Glomerular endothelial cell (primary cell): ENCODE data around the gene TPSD1. TPM values are rescaled to one million over a fixed set of nuclear protein-coding genes. Genes with fewer than 3 reads are reported as not detected.
"Not testable (repeated sequence)": the region's sequence is repeated elsewhere in the genome, so short reads cannot be mapped to it uniquely, and the experiment has no call there.

Experiments
- DNase-seq: peaks from one replicate; pipeline ENCODE4 v3.0.0-alpha.2; 2011; ENCODE audit warnings: low read depth, low spot score; ENCODE audit errors: extremely low read depth
- total RNA-seq: library from RNA; depleted of rRNA; stranded (reverse); fragments of >200 nt; gene quantifications from 2 replicates; pipeline ENCODE4 v1.2.3, GENCODE V29; 2015

Gene TPSD1
- not detected in 2 replicates for total RNA-seq

GRCh38 chr16:1255276-1256122, at the start of gene TPSD1:
Gene TPSD1, plus strand, starts transcription at chr16:1256069. Its CDS starts 212 bp downstream, at chr16:1256281.
- not testable (repeated sequence) for DNase-seq

GRCh38 chr16:1206326-1206725, 49.5 kb upstream of the TPSD1 start:
- DNase-seq: no peak

GRCh38 chr16:1206786-1207185, 49.1 kb upstream of the TPSD1 start:
- no peak for DNase-seq

DNA sequence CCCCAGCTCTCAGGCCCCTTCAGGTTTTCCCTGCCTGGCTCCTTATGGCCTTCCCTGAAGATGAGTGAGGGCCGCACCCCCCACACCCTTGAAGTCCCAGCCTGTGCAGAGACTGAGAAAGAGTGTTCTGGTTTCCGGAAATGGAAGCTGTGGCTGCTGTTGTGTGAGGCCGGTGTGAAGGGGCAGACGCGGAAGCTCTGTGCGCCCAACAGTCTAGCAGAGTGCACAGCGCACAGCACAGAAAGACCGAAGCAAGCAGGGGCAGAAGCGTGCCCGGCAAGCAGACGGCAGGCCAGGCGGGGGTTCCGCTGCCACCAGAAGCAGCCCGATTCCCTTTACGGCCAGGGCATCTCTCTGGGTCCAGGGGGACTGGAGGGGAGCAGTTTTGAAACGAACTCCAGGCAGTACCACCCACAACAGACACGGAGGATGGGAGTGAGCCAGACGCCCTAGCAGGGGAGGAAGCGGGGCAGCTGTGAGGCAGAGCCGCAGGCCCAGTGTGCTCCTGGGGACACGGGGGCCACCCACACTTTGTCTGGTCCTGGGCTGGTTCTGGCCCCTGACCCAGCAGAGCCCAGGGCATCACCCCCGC, 47.5 kb upstream of the TPSD1 start:
- no peak for DNase-seq

- DNase-seq: no peak
These were observed 46.8 kb upstream of the TPSD1 start for GRCh38 chr16:1209081-1209480.

DNA sequence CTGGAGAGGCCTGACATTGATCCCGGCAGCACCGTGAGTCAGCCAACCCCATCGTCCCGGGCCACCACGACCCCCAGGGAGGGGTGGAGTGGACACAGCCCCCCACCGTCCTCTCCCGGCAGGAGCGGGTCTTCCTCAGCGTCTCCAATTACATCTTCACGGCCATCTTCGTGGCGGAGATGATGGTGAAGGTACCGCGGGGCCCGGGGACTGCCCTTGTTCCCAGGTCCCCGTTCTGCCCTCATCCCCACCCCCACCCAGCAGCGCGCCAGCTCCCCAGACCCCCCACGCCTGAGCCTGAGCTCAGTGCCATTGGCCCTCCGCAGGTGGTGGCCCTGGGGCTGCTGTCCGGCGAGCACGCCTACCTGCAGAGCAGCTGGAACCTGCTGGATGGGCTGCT, 45.4 kb upstream of the TPSD1 start:
- no peak for DNase-seq

- DNase-seq: no peak
These were observed 44.2 kb upstream of the TPSD1 start for GRCh38 chr16:1211451-1212268.

- no peak for DNase-seq
These were observed 43.2 kb upstream of the TPSD1 start for GRCh38 chr16:1212616-1213194.

DNA sequence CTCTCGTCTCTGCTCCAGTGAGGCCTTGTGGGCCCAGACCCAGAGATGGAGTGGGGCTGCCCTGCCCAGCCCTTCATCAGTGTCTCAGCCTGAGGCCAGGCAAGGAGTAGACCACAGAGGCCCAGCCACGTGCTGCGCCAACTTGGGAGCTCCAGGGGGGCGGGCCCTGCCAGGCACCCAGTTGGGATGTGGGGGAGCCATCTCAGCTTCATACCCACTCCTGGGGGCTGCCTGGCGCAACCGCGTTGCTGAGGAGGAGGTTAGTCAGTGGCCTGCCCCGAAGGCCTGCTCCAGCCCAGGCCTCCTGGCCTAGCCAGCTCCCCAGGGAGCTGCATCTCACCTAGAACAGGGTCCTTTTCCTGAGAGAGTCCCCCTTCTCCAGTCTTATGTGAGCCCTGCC, 42.6 kb upstream of the TPSD1 start:
- no peak for DNase-seq

GRCh38 chr16:1213796-1214372, 42.0 kb upstream of the TPSD1 start:
- no peak for DNase-seq

DNA sequence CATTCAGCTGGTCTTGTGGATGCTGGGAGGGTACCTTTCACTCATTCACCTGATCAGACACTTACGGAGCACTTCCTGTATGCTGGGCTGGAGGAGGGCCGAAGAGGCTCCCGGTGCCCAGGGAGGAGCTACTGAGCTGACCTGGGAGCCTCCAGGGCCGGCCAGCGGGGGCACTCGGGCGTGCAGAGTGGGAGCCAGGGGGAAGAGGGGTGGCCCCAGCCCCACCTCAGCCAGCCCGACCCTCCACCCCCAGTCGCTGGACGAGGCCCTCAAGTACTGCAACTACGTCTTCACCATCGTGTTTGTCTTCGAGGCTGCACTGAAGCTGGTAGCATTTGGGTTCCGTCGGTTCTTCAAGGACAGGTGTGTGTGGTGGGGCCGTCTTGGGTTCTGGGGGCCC, 41.1 kb upstream of the TPSD1 start:
- DNase-seq: no peak

DNA sequence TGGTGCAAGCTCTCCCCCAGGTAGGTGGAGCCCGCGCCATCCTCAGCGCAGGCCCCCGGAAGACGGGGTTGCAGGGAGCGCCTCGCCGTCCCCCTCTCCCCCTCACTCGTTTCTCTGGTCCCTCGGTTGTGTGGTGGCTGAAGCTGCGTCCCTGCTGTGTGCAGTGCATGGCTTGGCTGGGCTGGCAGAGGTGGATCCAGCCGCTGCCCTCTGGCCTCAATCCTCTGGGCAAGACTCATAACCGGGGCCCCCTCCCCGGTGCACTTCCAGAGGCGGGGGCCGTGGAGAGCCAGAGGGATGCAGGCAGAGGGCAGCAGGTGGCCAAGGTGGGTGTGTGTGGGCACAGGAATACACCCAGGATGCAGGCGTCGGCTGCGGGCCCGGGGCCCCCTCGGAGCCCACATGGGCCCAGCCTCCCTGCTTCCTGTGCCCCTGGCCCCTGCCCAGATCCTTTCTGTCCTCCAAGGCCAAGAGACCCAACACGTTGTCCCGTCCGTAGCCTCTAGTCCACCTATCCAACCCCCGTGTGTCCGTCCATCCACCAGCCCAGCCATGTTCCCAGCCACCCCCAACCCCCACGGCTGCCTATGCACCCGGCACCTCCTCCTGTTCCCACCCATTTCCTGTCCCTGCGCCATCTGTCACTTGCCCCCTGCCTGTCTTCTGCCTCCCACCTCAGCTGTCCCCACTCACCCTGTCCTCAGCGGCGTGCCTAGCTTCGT, 40.1 kb upstream of the TPSD1 start:
- no peak for DNase-seq

DNA sequence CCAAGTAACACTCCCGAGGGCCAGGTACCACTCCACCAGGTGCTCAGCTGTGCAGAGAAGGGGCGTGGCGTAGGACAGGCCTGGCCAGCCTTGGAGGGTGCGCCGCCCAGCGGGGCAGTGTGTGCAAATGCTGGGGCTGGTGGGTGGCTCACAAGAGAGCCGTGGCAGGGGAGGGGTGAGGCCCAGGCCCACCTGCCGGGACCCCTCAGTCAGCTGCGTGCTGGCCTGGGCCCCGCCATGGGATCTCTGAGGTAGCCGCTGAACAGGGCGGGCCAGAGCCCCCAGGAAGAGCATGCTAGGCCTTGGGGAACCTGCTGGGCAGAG, 39.6 kb upstream of the TPSD1 start:
- DNase-seq: no peak

GRCh38 chr16:1216681-1217400, 39.0 kb upstream of the TPSD1 start:
- DNase-seq: no peak

- DNase-seq: no peak
These were observed 38.3 kb upstream of the TPSD1 start for GRCh38 chr16:1217526-1217925.

DNA sequence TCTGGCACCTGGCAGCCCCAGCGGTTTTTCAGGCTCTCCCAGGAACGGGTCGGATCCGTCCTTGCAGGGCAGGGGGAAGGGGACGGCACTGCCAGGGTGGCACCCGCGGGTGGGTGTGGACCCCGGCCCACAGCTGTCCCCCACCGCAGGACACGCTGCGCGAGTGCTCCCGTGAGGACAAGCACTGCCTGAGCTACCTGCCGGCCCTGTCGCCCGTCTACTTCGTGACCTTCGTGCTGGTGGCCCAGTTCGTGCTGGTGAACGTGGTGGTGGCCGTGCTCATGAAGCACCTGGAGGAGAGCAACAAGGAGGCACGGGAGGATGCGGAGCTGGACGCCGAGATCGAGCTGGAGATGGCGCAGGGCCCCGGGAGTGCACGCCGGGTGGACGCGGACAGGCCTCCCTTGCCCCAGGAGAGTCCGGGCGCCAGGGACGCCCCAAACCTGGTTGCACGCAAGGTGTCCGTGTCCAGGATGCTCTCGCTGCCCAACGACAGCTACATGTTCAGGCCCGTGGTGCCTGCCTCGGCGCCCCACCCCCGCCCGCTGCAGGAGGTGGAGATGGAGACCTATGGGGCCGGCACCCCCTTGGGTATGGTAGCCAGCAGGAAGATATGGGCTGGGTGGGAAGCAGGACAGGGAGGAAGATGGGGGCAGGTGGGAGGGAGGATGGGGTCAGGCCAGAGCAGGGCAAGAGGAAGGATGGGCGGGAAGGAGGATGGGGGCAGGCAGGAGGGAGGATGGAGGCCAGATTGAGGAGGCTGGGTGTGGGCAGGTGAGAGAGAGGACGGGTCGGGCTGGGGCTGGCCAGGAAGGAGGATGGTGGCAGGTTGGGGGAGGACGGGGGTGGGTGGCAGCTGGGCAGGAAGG, 37.6 kb upstream of the TPSD1 start:
- DNase-seq: no peak

DNA sequence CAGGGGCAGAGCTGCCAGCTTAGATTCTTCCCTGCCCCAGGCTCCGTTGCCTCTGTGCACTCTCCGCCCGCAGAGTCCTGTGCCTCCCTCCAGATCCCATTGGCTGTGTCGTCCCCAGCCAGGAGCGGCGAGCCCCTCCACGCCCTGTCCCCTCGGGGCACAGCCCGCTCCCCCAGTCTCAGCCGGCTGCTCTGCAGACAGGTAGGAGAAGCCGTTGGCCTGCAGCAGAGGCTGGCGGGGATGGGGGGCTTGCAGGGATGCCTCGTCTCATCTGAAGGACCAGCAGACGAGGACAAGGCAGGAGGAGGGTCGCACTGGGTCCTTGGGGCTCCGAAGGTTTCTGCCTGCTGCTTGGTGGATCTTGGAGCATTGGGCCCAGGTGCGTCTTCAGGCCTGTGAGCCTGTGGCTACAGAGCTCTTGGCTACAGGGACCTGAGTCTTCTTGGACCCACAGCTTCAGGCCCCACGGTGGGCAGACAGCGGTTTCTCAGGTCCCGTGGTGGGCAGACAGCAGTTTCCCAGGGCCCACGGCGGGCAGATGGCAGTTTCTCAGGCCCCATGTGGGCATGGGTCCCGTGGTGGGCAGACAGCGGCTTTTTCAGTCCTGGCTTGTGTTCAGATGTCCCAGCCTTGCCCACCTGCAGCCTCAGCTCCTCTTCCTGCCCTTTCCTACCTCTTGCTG, 36.8 kb upstream of the TPSD1 start:
- DNase-seq: no peak

DNA sequence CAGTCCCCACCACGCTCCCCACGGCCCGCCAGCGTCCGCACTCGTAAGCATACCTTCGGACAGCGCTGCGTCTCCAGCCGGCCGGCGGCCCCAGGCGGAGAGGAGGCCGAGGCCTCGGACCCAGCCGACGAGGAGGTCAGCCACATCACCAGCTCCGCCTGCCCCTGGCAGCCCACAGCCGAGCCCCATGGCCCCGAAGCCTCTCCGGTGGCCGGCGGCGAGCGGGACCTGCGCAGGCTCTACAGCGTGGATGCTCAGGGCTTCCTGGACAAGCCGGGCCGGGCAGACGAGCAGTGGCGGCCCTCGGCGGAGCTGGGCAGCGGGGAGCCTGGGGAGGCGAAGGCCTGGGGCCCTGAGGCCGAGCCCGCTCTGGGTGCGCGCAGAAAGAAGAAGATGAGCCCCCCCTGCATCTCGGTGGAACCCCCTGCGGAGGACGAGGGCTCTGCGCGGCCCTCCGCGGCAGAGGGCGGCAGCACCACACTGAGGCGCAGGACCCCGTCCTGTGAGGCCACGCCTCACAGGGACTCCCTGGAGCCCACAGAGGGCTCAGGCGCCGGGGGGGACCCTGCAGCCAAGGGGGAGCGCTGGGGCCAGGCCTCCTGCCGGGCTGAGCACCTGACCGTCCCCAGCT, 35.7 kb upstream of the TPSD1 start:
- DNase-seq: no peak
